HUES64 (cell line): Measurements from ENCODE around the gene PANK3.
"Not testable (repeated sequence)": the region's sequence is repeated elsewhere in the genome, so short reads cannot be mapped to it uniquely, and the experiment has no call there.

Source experiments
- H3K27ac ChIP-seq: 2 replicates; pipeline ENCODE4 v1.7.0; 2013; ENCODE audit warnings: low read depth, low read length, inconsistent platforms
- H3K27me3 ChIP-seq: 2 replicates; pipeline ENCODE4 v1.6.1; 2013; ENCODE audit warnings: mild to moderate bottlenecking, low read length; ENCODE audit not compliant: insufficient read depth
- H3K36me3 ChIP-seq: 2 replicates; pipeline ENCODE4 v1.6.1; 2013; ENCODE audit warnings: mild to moderate bottlenecking, low read length; ENCODE audit not compliant: insufficient read depth
- H3K4me1 ChIP-seq: 2 replicates; pipeline ENCODE4 v1.6.1; 2013; ENCODE audit warnings: mild to moderate bottlenecking, low read length, moderate library complexity; ENCODE audit not compliant: insufficient read depth
- H3K4me3 ChIP-seq: 2 replicates; pipeline ENCODE4 v1.5.1; 2013; ENCODE audit warnings: mild to moderate bottlenecking, low read length, moderate library complexity
- H3K9ac ChIP-seq: 2 replicates; pipeline ENCODE4 v1.6.1; 2013; ENCODE audit warnings: mild to moderate bottlenecking, low read depth, low read length
- H3K9me3 ChIP-seq: 2 replicates; pipeline ENCODE4 v1.6.1; 2013; ENCODE audit warnings: low read depth, low read length; ENCODE audit not compliant: insufficient read depth
- WGBS: fragments of 150-250, 120-280 bp; methylation state at CpG from one replicate; pipeline ENCODE4 v1.1.7; 2013; ENCODE audit warnings: missing lambda C conversion rate; 5-methylcytosine and 5-hydroxymethylcytosine counted together

The PANK3 gene

GRCh38 chr5:168608386-168608785, 29.2 kb upstream of the PANK3 start:
- no peaks in the 10 kb centered on the region for H3K9me3 ChIP-seq
- WGBS, result 96% methylated on average over 6 of the region's 6 CpGs
- H3K27ac ChIP-seq, result no peak overlapping the region
- no peak overlapping the region for H3K9ac ChIP-seq
- no peaks in the 10 kb centered on the region for H3K27me3 ChIP-seq
- no peaks in the 10 kb centered on the region for H3K4me1 ChIP-seq
- no peak overlapping the region for H3K4me3 ChIP-seq
- H3K36me3 ChIP-seq, result no peaks in the 10 kb centered on the region

- WGBS, result 94% methylated on average over 2 of the region's 2 CpGs
These were observed 28.8 kb upstream of the PANK3 start for GRCh38 chr5:168607946-168608345.

GRCh38 chr5:168606562-168606961, 27.4 kb upstream of the PANK3 start:
- 86% methylated on average over 2 of the region's 2 CpGs for WGBS
- Histone ChIP-seq H3K36me3 (no peaks in the 10 kb centered on the region), H3K9me3 (no peaks in the 10 kb centered on the region), H3K4me3 (no peak overlapping the region), H3K9ac (no peak overlapping the region), H3K27me3 (no peaks in the 10 kb centered on the region), H3K4me1 (no peaks in the 10 kb centered on the region), H3K27ac (no peak overlapping the region)

More at GRCh38 chr5:168607946-168608345, 28.8 kb upstream of the PANK3 start:
- Histone ChIP-seq H3K9ac (no peak overlapping the region), H3K27me3 (no peaks in the 10 kb centered on the region), H3K9me3 (no peaks in the 10 kb centered on the region), H3K4me1 (no peaks in the 10 kb centered on the region), H3K27ac (no peak overlapping the region), H3K4me3 (no peak overlapping the region), H3K36me3 (no peaks in the 10 kb centered on the region)

DNA sequence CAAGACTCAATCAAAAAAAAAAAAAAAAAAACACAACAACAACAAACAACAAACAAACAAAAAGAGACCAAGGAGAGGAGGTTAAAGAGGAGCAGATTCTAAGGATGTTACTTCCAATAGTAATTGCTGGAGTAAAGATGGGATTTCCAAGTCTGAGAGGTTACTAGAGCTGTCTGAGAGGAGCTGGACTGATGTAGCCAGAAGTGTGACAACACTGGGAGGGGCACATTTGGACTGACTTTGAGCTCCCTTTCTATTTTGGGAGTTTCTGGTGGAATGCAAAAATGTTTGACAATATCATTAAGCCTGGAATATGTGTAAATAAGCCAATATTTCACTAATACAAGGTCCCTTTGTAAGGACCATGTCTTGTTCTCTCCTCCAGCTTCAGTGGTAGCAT, 25.3 kb upstream of the PANK3 start:
- no peak overlapping the region for H3K27ac ChIP-seq
- H3K4me1 ChIP-seq, result peaks cover 4% of the 10 kb centered on the region; the same call in 1 of the 2 replicates
- no peaks in the 10 kb centered on the region for H3K36me3 ChIP-seq
- no peak overlapping the region for H3K9ac ChIP-seq
- H3K27me3 ChIP-seq, result no peaks in the 10 kb centered on the region
- no peak overlapping the region for H3K4me3 ChIP-seq
- H3K9me3 ChIP-seq, result no peaks in the 10 kb centered on the region

GRCh38 chr5:168603746-168604145, 24.6 kb upstream of the PANK3 start:
- no peak overlapping the region for H3K9ac ChIP-seq
- no peak overlapping the region for H3K4me3 ChIP-seq
- H3K36me3 ChIP-seq, result no peaks in the 10 kb centered on the region
- no peak overlapping the region for H3K27ac ChIP-seq
- H3K27me3 ChIP-seq, result no peaks in the 10 kb centered on the region
- H3K9me3 ChIP-seq, result no peaks in the 10 kb centered on the region
- peaks cover 4% of the 10 kb centered on the region; the same call in 1 of the 2 replicates for H3K4me1 ChIP-seq

DNA sequence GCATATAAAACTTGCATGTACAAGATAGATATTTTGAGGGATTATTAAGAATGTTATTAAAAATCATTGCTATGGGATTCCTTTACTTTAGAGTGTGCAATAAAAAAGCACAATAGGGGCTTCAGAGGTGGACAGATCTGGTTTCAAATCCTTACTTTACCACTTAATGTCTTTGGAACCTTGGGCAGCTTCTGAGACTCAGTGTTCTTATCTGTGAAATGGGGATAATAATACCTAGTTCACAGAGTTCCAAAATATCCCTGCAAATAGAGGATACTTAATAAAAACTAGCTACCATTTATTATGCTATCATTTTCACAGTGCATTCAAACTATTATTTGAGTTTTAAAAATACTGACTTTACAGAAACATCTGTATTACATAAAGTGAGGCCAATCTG, 23.3 kb upstream of the PANK3 start:
- H3K27me3 ChIP-seq, result peaks cover 7% of the 10 kb centered on the region

GRCh38 chr5:168601972-168602371, 22.8 kb upstream of the PANK3 start:
- 95% methylated on average over 2 of the region's 2 CpGs for WGBS
- H3K4me3 ChIP-seq, result no peak overlapping the region

More for the DNA sequence above, 23.3 kb upstream of the PANK3 start:
- Histone ChIP-seq H3K27ac (no peak overlapping the region), H3K4me3 (no peak overlapping the region), H3K9me3 (no peaks in the 10 kb centered on the region), H3K9ac (no peak overlapping the region), H3K4me1 (peaks cover 4% of the 10 kb centered on the region; the same call in 1 of the 2 replicates), H3K36me3 (no peaks in the 10 kb centered on the region)

GRCh38 chr5:168600409-168600808, 21.2 kb upstream of the PANK3 start:
- Histone ChIP-seq H3K9ac (no peak overlapping the region), H3K27me3 (peaks cover 19% of the 10 kb centered on the region), H3K4me3 (no peak overlapping the region), H3K36me3 (no peaks in the 10 kb centered on the region), H3K27ac (no peak overlapping the region), H3K4me1 (peaks cover 4% of the 10 kb centered on the region; the same call in 1 of the 2 replicates), H3K9me3 (no peaks in the 10 kb centered on the region)
- 44% methylated on average over 2 of the region's 3 CpGs for WGBS

More at GRCh38 chr5:168601972-168602371, 22.8 kb upstream of the PANK3 start:
- no peak overlapping the region for H3K27ac ChIP-seq
- H3K27me3 ChIP-seq, result peaks cover 13% of the 10 kb centered on the region
- no peaks in the 10 kb centered on the region for H3K36me3 ChIP-seq
- no peak overlapping the region for H3K9ac ChIP-seq
- peaks cover 4% of the 10 kb centered on the region; the same call in 1 of the 2 replicates for H3K4me1 ChIP-seq
- no peaks in the 10 kb centered on the region for H3K9me3 ChIP-seq

GRCh38 chr5:168599826-168600225, 20.7 kb upstream of the PANK3 start:
- no peak overlapping the region for H3K27ac ChIP-seq
- peaks cover 4% of the 10 kb centered on the region; the same call in 1 of the 2 replicates for H3K4me1 ChIP-seq
- no peaks in the 10 kb centered on the region for H3K36me3 ChIP-seq
- no peak overlapping the region for H3K9ac ChIP-seq
- H3K4me3 ChIP-seq, result no peak overlapping the region
- no peaks in the 10 kb centered on the region for H3K9me3 ChIP-seq
- peaks cover 19% of the 10 kb centered on the region for H3K27me3 ChIP-seq
- WGBS, result 92% methylated on average over 10 of the region's 10 CpGs

GRCh38 chr5:168598639-168599038, 19.5 kb upstream of the PANK3 start:
- Histone ChIP-seq H3K9me3 (no peaks in the 10 kb centered on the region), H3K9ac (no peak overlapping the region), H3K4me3 (no peak overlapping the region), H3K4me1 (peaks cover 4% of the 10 kb centered on the region; the same call in 1 of the 2 replicates), H3K27me3 (peaks cover 19% of the 10 kb centered on the region), H3K36me3 (no peaks in the 10 kb centered on the region), H3K27ac (no peak overlapping the region)
- 92% methylated on average over 3 of the region's 3 CpGs for WGBS

DNA sequence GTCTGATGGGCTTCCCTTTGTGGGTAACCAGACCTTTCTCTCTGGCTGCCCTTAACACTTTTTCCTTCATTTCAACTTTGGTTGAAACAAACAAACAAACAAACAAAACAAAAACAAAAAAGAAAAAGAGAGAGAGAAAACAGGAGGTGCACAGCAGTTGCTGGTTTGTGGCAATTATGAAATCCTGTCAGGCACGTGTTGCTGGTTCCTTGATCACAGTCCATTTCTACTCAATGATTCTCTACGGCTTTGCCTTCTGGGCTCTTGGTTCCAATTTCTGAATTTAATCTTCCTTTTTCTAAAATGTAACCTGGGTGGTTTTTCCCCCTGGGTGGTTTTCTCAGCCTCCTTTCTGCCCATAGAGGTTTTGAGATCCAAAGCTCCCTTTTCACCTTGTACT, 17.8 kb upstream of the PANK3 start:
- 93% methylated on average over 2 of the region's 2 CpGs for WGBS
- Histone ChIP-seq H3K27me3 (peaks cover 22% of the 10 kb centered on the region), H3K9ac (no peak overlapping the region), H3K4me1 (peaks cover 4% of the 10 kb centered on the region; the same call in 1 of the 2 replicates), H3K27ac (no peak overlapping the region), H3K36me3 (no peaks in the 10 kb centered on the region), H3K9me3 (no peaks in the 10 kb centered on the region), H3K4me3 (no peak overlapping the region)

GRCh38 chr5:168596122-168596521, 17.0 kb upstream of the PANK3 start:
- peaks cover 25% of the 10 kb centered on the region for H3K27me3 ChIP-seq
- not testable (repeated sequence) for H3K27ac ChIP-seq, H3K4me3 ChIP-seq, H3K9me3 ChIP-seq, H3K4me1 ChIP-seq, H3K9ac ChIP-seq, H3K36me3 ChIP-seq
- 81% methylated on average over 1 of the region's 1 CpG for WGBS
